ENCODE results near the gene TEKT2. TPM values are rescaled to one million over a fixed set of nuclear protein-coding genes. Genes with fewer than 3 reads are reported as not detected.

Gene TEKT2
- total RNA-seq, 2 donors from 2014 or later, result 5.6 to 9.5 TPM

GRCh38 chr1:36092798-36093185 is 8.9 kb downstream of the TEKT2 start:
- Histone ChIP-seq H3K9ac (ENCODE audit: extremely low read depth, low read length, poor library complexity, severe bottlenecking) (no peak overlapping the region), H3K4me3 (ENCODE audit: low read length) (no peak overlapping the region), H3K9me3 (ENCODE audit: control insufficient read depth, low read length) (no peaks in the 10 kb centered on the region), H3K4me1 (ENCODE audit: control insufficient read depth, insufficient read depth, low read length) (no peaks in the 10 kb centered on the region), H3K27me3 (ENCODE audit: control insufficient read depth, insufficient read depth, low read length, poor library complexity, severe bottlenecking) (no peaks in the 10 kb centered on the region), H3K36me3 (ENCODE audit: control insufficient read depth, insufficient read depth, low read length) (peaks cover 49% of the 10 kb centered on the region), H3K27ac (ENCODE audit: low read depth, low read length) (no peak overlapping the region)
- Mint-ChIP-seq H3K36me3 (ENCODE audit: low read depth) (peaks cover 31% of the 10 kb centered on the region), H3K27ac (no peak overlapping the region), H3K4me1 (peaks cover 11% of the 10 kb centered on the region), H3K4me3 (no peak overlapping the region), H3K9me3 (no peaks in the 10 kb centered on the region), H3K27me3 (ENCODE audit: insufficient read depth) (no peaks in the 10 kb centered on the region)
- WGBS, 2 experiments (ENCODE audit: insufficient coverage in 1 of 2, insufficient read length in 1 of 2), result 92 to 93% methylated on average over 6 to 9 of the region's 9 CpGs
- no peak for TF ChIP-seq CTCF (conservative IDR thresholded peaks at IDR 0.05)
- DNase-seq, result no peak

- H3K27ac Mint-ChIP-seq, result no peak overlapping the region
- peaks cover 11% of the 10 kb centered on the region for H3K4me1 Mint-ChIP-seq
- Histone ChIP-seq H3K36me3 (ENCODE audit: control insufficient read depth, insufficient read depth, low read length) (peaks cover 49% of the 10 kb centered on the region), H3K4me1 (ENCODE audit: control insufficient read depth, insufficient read depth, low read length) (no peaks in the 10 kb centered on the region), H3K9ac (ENCODE audit: extremely low read depth, low read length, poor library complexity, severe bottlenecking) (no peak overlapping the region), H3K27ac (ENCODE audit: low read depth, low read length) (no peak overlapping the region), H3K27me3 (ENCODE audit: control insufficient read depth, insufficient read depth, low read length, poor library complexity, severe bottlenecking) (no peaks in the 10 kb centered on the region), H3K9me3 (ENCODE audit: control insufficient read depth, low read length) (no peaks in the 10 kb centered on the region), H3K4me3 (ENCODE audit: low read length) (no peak overlapping the region)
- no peaks in the 10 kb centered on the region for H3K9me3 Mint-ChIP-seq
- no peak for DNase-seq
- no peak overlapping the region for H3K4me3 Mint-ChIP-seq
- no peak for TF ChIP-seq CTCF (conservative IDR thresholded peaks at IDR 0.05)
- H3K27me3 Mint-ChIP-seq (ENCODE audit: insufficient read depth), result no peaks in the 10 kb centered on the region
- H3K36me3 Mint-ChIP-seq (ENCODE audit: low read depth), result peaks cover 31% of the 10 kb centered on the region
- 93 to 100% methylated on average over 6 to 7 of the region's 7 CpGs for WGBS, 2 experiments (ENCODE audit: insufficient coverage in 1 of 2, insufficient read length in 1 of 2)
Measured at GRCh38 chr1:36093226-36093625, 9.3 kb downstream of the TEKT2 start.

- no peaks in the 10 kb centered on the region for H3K9me3 ChIP-seq (ENCODE audit: control insufficient read depth, low read length)
- H3K9me3 Mint-ChIP-seq, result no peaks in the 10 kb centered on the region
- H3K4me1 ChIP-seq (ENCODE audit: control insufficient read depth, insufficient read depth, low read length), result no peaks in the 10 kb centered on the region
- peaks cover 31% of the 10 kb centered on the region for H3K36me3 Mint-ChIP-seq (ENCODE audit: low read depth)
- H3K4me1 Mint-ChIP-seq, result peaks cover 11% of the 10 kb centered on the region
- H3K27ac Mint-ChIP-seq, result no peak overlapping the region
- no peaks in the 10 kb centered on the region for H3K27me3 Mint-ChIP-seq (ENCODE audit: insufficient read depth)
- 93 to 100% methylated on average over 1 to 3 of the region's 3 CpGs for WGBS, 2 experiments (ENCODE audit: insufficient coverage in 1 of 2, insufficient read length in 1 of 2)
- H3K4me3 ChIP-seq (ENCODE audit: low read length), result no peak overlapping the region
- no peak overlapping the region for H3K9ac ChIP-seq (ENCODE audit: extremely low read depth, low read length, poor library complexity, severe bottlenecking)
- DNase-seq, result no peak
- H3K36me3 ChIP-seq (ENCODE audit: control insufficient read depth, insufficient read depth, low read length), result peaks cover 49% of the 10 kb centered on the region
- no peaks in the 10 kb centered on the region for H3K27me3 ChIP-seq (ENCODE audit: control insufficient read depth, insufficient read depth, low read length, poor library complexity, severe bottlenecking)
- H3K27ac ChIP-seq (ENCODE audit: low read depth, low read length), result no peak overlapping the region
- no peak overlapping the region for H3K4me3 Mint-ChIP-seq
- TF ChIP-seq CTCF (conservative IDR thresholded peaks at IDR 0.05), result no peak
Measured at GRCh38 chr1:36093929-36094328, 10.0 kb downstream of the TEKT2 start.

Data from endodermal cell (in vitro differentiated cells).